ENCODE measurements around the gene EIPR1.

Gene EIPR1

DNA sequence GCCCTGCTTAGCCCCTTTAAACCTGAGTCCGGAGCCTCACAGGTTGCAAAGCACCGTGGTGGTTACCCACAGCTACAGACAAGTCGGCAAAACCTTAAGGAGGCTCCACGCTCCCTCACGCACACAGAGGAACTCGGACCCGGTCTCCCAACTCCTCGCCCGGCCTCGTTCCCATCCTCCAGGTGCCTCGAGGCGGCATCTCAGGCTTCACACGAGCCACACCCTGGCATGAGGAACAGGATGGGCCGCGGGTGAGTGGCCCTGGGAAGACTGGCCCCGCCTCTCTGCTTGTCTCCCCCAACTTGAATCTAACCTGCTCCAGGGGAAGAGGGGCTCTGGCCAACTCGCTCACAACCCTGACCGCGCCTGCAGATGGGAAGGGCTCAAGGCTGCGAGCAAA lies 97.4 kb downstream of the EIPR1 start:
- TF ChIP-seq CTCF (IDR thresholded peaks at IDR 0.05), result no peak

DNA sequence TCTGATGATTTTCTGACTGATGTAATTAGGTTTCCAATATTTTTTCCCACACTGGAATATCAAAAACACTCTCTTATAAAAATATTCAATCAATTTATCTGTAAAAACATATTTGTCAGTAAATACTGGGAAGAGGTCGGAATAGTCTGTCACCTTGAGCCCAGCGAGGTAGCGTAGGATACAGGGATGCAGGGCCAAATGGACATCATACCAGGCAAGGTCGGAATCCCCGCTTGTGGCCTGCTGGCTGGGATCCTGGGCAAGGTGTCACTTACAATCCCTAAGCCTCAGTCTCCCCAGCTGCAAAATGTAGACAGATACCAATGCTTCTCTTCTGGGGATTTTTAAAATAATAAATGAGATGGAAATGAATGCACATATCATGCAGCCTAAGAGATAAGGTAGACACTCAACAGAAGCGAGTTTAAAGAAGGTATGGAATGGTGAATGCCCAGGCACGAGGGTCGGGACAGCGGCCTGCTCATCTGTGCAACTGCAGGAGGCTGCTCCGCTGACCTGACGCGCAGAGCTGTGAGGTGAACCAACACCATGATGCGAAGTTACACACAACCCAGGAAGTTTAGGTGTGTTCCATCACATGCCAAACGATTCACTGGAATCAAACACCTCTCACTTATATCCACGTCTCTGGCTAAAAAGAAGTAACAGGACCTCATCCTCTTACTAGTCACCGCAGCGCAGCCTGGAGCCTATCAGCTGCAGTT lies 98.2 kb downstream of the EIPR1 start:
- H3K27me3 ChIP-seq, result no peaks in the 10 kb centered on the region
- H3K4me1 ChIP-seq (ENCODE audit: control insufficient read depth in 1 of 2, insufficient read depth in 1 of 2, low read depth in 1 of 2, low read length in 1 of 2), result no peaks in the 10 kb centered on the region
- TF ChIP-seq CTCF (IDR thresholded peaks at IDR 0.05), result no peak
- no peaks in the 10 kb centered on the region for H3K9me3 ChIP-seq
- H3K27ac ChIP-seq, result no peak overlapping the region
- H3K4me3 ChIP-seq (ENCODE audit: low read depth in 1 of 2, low read length in 1 of 2), result no peak overlapping the region
- H3K36me3 ChIP-seq, result no peaks in the 10 kb centered on the region

More for the DNA sequence above, 97.4 kb downstream of the EIPR1 start:
- no peaks in the 10 kb centered on the region for H3K36me3 ChIP-seq
- H3K27ac ChIP-seq, result no peak overlapping the region
- no peaks in the 10 kb centered on the region for H3K4me1 ChIP-seq (ENCODE audit: control insufficient read depth in 1 of 2, insufficient read depth in 1 of 2, low read depth in 1 of 2, low read length in 1 of 2)
- H3K27me3 ChIP-seq, result no peaks in the 10 kb centered on the region
- no peak overlapping the region for H3K4me3 ChIP-seq (ENCODE audit: low read depth in 1 of 2, low read length in 1 of 2)
- H3K9me3 ChIP-seq, result no peaks in the 10 kb centered on the region

- no peak overlapping the region for H3K4me3 ChIP-seq (ENCODE audit: low read depth in 1 of 2, low read length in 1 of 2)
- no peak overlapping the region for H3K27ac ChIP-seq
- no peaks in the 10 kb centered on the region for H3K36me3 ChIP-seq
- no peaks in the 10 kb centered on the region for H3K27me3 ChIP-seq
- TF ChIP-seq CTCF (IDR thresholded peaks at IDR 0.05), result no peak
- no peaks in the 10 kb centered on the region for H3K9me3 ChIP-seq
- no peaks in the 10 kb centered on the region for H3K4me1 ChIP-seq (ENCODE audit: control insufficient read depth in 1 of 2, insufficient read depth in 1 of 2, low read depth in 1 of 2, low read length in 1 of 2)
Measured at GRCh38 chr2:3278521-3279218, 98.9 kb downstream of the EIPR1 start.

- no peak overlapping the region for H3K27ac ChIP-seq
- no peaks in the 10 kb centered on the region for H3K4me1 ChIP-seq (ENCODE audit: control insufficient read depth in 1 of 2, insufficient read depth in 1 of 2, low read depth in 1 of 2, low read length in 1 of 2)
- H3K36me3 ChIP-seq, result no peaks in the 10 kb centered on the region
- no peaks in the 10 kb centered on the region for H3K9me3 ChIP-seq
- no peak for TF ChIP-seq CTCF (IDR thresholded peaks at IDR 0.05)
- H3K4me3 ChIP-seq (ENCODE audit: low read depth in 1 of 2, low read length in 1 of 2), result no peak overlapping the region
- H3K27me3 ChIP-seq, result no peaks in the 10 kb centered on the region
Measured at GRCh38 chr2:3277748-3278520, 99.7 kb downstream of the EIPR1 start.

GRCh38 chr2:3277050-3277747 lies 100.4 kb downstream of the EIPR1 start:
- TF ChIP-seq CTCF (IDR thresholded peaks at IDR 0.05), result no peak
- H3K4me1 ChIP-seq (ENCODE audit: control insufficient read depth in 1 of 2, insufficient read depth in 1 of 2, low read depth in 1 of 2, low read length in 1 of 2), result no peaks in the 10 kb centered on the region
- no peak overlapping the region for H3K4me3 ChIP-seq (ENCODE audit: low read depth in 1 of 2, low read length in 1 of 2)
- H3K36me3 ChIP-seq, result no peaks in the 10 kb centered on the region
- H3K27ac ChIP-seq, result no peak overlapping the region
- no peaks in the 10 kb centered on the region for H3K27me3 ChIP-seq
- H3K9me3 ChIP-seq, result no peaks in the 10 kb centered on the region
